BE2C (cell line): ENCODE data around the gene MRPL10.

Source experiments
- DNase-seq: peaks from one replicate; pipeline ENCODE4 v3.0.0-alpha.2; 2020
- H3K27me3 ChIP-seq: fragments of 250-450 bp; sonication (Bioruptor Pico); 2 replicates; pipeline ENCODE4 v1.5.1; 2020; ENCODE audit warnings: mild to moderate bottlenecking
- H3K36me3 ChIP-seq: fragments of 250-450 bp; sonication (Bioruptor Pico); 2 replicates; pipeline ENCODE4 v1.5.1; 2020; ENCODE audit warnings: mild to moderate bottlenecking
- H3K4me1 ChIP-seq: fragments of 250-450 bp; sonication (Bioruptor Pico); 2 replicates; pipeline ENCODE4 v1.5.1; 2020
- H3K4me3 ChIP-seq: 2 replicates; pipeline ENCODE4 v1.5.1; 2011; ENCODE audit warnings: low read depth, low read length
- H3K9me3 ChIP-seq: fragments of 250-450 bp; sonication (Bioruptor Pico); 2 replicates; pipeline ENCODE4 v1.5.1; 2020
- CTCF ChIP-seq: IDR thresholded peaks from 2 replicates; pipeline ENCODE4 v1.5.1; 2012; ENCODE audit warnings: mild to moderate bottlenecking, low read depth, low read length

Gene MRPL10

GRCh38 chr17:47815106-47815918 is 16.0 kb downstream of the MRPL10 start:
- Histone ChIP-seq H3K36me3 (peaks cover 10% of the 10 kb centered on the region), H3K9me3 (no peaks in the 10 kb centered on the region), H3K4me3 (no peak overlapping the region), H3K4me1 (peaks cover 6% of the 10 kb centered on the region), H3K27me3 (no peaks in the 10 kb centered on the region)
- DNase-seq: no peak
- no peak for TF ChIP-seq CTCF

GRCh38 chr17:47813512-47814031 is 17.8 kb downstream of the MRPL10 start:
- TF ChIP-seq CTCF: no peak
- no peak overlapping the region for H3K4me3 ChIP-seq
- H3K27me3 ChIP-seq: no peaks in the 10 kb centered on the region
- H3K9me3 ChIP-seq: no peaks in the 10 kb centered on the region
- H3K36me3 ChIP-seq: peaks cover 23% of the 10 kb centered on the region
- DNase-seq: no peak
- H3K4me1 ChIP-seq: peaks cover 9% of the 10 kb centered on the region

GRCh38 chr17:47813077-47813476 is 18.3 kb downstream of the MRPL10 start:
- Histone ChIP-seq H3K36me3 (peaks cover 25% of the 10 kb centered on the region), H3K4me3 (no peak overlapping the region), H3K9me3 (no peaks in the 10 kb centered on the region), H3K4me1 (peaks cover 9% of the 10 kb centered on the region), H3K27me3 (no peaks in the 10 kb centered on the region)
- DNase-seq: no peak
- TF ChIP-seq CTCF: no peak

- Histone ChIP-seq H3K4me3 (no peak overlapping the region), H3K27me3 (no peaks in the 10 kb centered on the region), H3K36me3 (peaks cover 25% of the 10 kb centered on the region), H3K9me3 (no peaks in the 10 kb centered on the region), H3K4me1 (peaks cover 9% of the 10 kb centered on the region)
- DNase-seq: no peak
- TF ChIP-seq CTCF: no peak
Measured at GRCh38 chr17:47812146-47812920, 19.0 kb downstream of the MRPL10 start.

- DNase-seq: no peak
- Histone ChIP-seq H3K4me3 (no peak overlapping the region), H3K27me3 (no peaks in the 10 kb centered on the region), H3K9me3 (no peaks in the 10 kb centered on the region), H3K4me1 (peaks cover 9% of the 10 kb centered on the region), H3K36me3 (peaks cover 25% of the 10 kb centered on the region)
- no peak for TF ChIP-seq CTCF
Measured at GRCh38 chr17:47811709-47812108, 19.6 kb downstream of the MRPL10 start.
